Left ventricle myocardium inferior (tissue), 1 donor: Measurements from ENCODE around the gene CLN3. TPM values are rescaled to one million over a fixed set of nuclear protein-coding genes. Genes with fewer than 3 reads are reported as not detected.

ENCODE experiments used
- DNase-seq: peaks from one replicate; pipeline ENCODE4 v3.0.0-alpha.2; 2020
- H3K27ac ChIP-seq: fragments of 200-600 bp; replicated peaks from 2 replicates; pipeline ENCODE4 v1.8.0; 2021
- H3K27me3 ChIP-seq: fragments of 200-600 bp; 2 replicates; pipeline ENCODE4 v1.8.0; 2021; ENCODE audit warnings: low read depth
- H3K36me3 ChIP-seq: fragments of 200-600 bp; 2 replicates; pipeline ENCODE4 v1.8.0; 2021
- H3K4me1 ChIP-seq: fragments of 200-600 bp; 2 replicates; pipeline ENCODE4 v1.8.0; 2021
- H3K4me3 ChIP-seq: fragments of 200-600 bp; 2 replicates; pipeline ENCODE4 v1.8.0; 2021; ENCODE audit warnings: mild to moderate bottlenecking, moderate library complexity
- H3K9me3 ChIP-seq: fragments of 200-600 bp; replicated peaks from 2 replicates; pipeline ENCODE4 v1.8.0; 2021
- CTCF ChIP-seq: fragments of 200-600 bp; IDR thresholded peaks from 2 replicates; pipeline ENCODE4 v1.8.0; 2021; ENCODE audit warnings: antibody characterized with exemption, mild to moderate bottlenecking, borderline replicate concordance
- intact Hi-C: fragments of 100-400 bp; cut with micrococcal nuclease; formaldehyde crosslinking; loops from one replicate; pipeline ENCODE4 v1.11.0; 2022
- total RNA-seq: library from RNA; stranded (reverse); fragmentation: NEBNext Ultra II Directional; extraction: Animal tissue kit (Norgen Biotek cat#: 25700); gene quantifications from one replicate; pipeline ENCODE4 v1.2.1, GENCODE V29; 2021
- donor health status: DM: no; HTN: yes; CAD: no; lungs with severe emphysema.

CLN3 gene
- total RNA-seq, 1 donor from 2014 or later: 13.6 TPM

- Histone ChIP-seq H3K9me3 (no peaks in the 10 kb centered on the region), H3K27ac (no peak overlapping the region), H3K4me1 (no peaks in the 10 kb centered on the region), H3K36me3 (no peaks in the 10 kb centered on the region), H3K4me3 (no peak overlapping the region), H3K27me3 (peaks cover 25% of the 10 kb centered on the region)
- no peak for DNase-seq
- intact Hi-C loops: no loop called here
- no peak for TF ChIP-seq CTCF
Observed at GRCh38 chr16:28511031-28511430, 19.2 kb upstream of the CLN3 start.

GRCh38 chr16:28505489-28506137 is 13.7 kb upstream of the CLN3 start:
- Histone ChIP-seq H3K27ac (no peak overlapping the region), H3K4me3 (no peak overlapping the region), H3K36me3 (no peaks in the 10 kb centered on the region), H3K4me1 (no peaks in the 10 kb centered on the region), H3K9me3 (no peaks in the 10 kb centered on the region), H3K27me3 (peaks cover 61% of the 10 kb centered on the region)
- DNase-seq: no peak
- intact Hi-C loops: no loop called here
- no peak for TF ChIP-seq CTCF

- Histone ChIP-seq H3K27ac (no peak overlapping the region), H3K4me3 (no peak overlapping the region), H3K27me3 (peaks cover 61% of the 10 kb centered on the region), H3K9me3 (no peaks in the 10 kb centered on the region), H3K36me3 (no peaks in the 10 kb centered on the region), H3K4me1 (no peaks in the 10 kb centered on the region)
- DNase-seq: no peak
- intact Hi-C loops: no loop called here
- TF ChIP-seq CTCF: no peak
Observed at GRCh38 chr16:28504707-28505404, 13.0 kb upstream of the CLN3 start.

GRCh38 chr16:28503470-28504259 is 11.8 kb upstream of the CLN3 start:
- Histone ChIP-seq H3K4me3 (no peak overlapping the region), H3K27ac (no peak overlapping the region), H3K4me1 (no peaks in the 10 kb centered on the region), H3K9me3 (no peaks in the 10 kb centered on the region), H3K27me3 (peaks cover 69% of the 10 kb centered on the region), H3K36me3 (no peaks in the 10 kb centered on the region)
- no peak for TF ChIP-seq CTCF
- intact Hi-C loops: no loop called here
- no peak for DNase-seq

- no peak overlapping the region for H3K4me3 ChIP-seq
- H3K27me3 ChIP-seq: peaks cover 67% of the 10 kb centered on the region
- no peak for TF ChIP-seq CTCF
- DNase-seq: no peak
- H3K36me3 ChIP-seq: no peaks in the 10 kb centered on the region
- no peaks in the 10 kb centered on the region for H3K9me3 ChIP-seq
- H3K27ac ChIP-seq: no peak overlapping the region
- intact Hi-C loops: no loop called here
- no peaks in the 10 kb centered on the region for H3K4me1 ChIP-seq
Observed at GRCh38 chr16:28502290-28502689, 10.4 kb upstream of the CLN3 start.
